GM21717 (cell line): ENCODE data around the gene COX6A2.
A peak's percentile ranks its signal among the peaks of the same experiment; 100 is the strongest.

Experiments used
- ATAC-seq: cut with Tn5 transposase; IDR thresholded peaks from one replicate; pipeline ENCODE4 v1.9.1; 2021; ENCODE audit warnings: mild to moderate bottlenecking, moderate library complexity; ENCODE audit not compliant: unreplicated experiment

The COX6A2 gene

GRCh38 chr16:31411024-31411844 lies 16.9 kb downstream of the COX6A2 start:
- ATAC-seq = no peak

- no peak for ATAC-seq
Measured at GRCh38 chr16:31410082-31410481, 18.1 kb downstream of the COX6A2 start.

GRCh38 chr16:31409433-31409832 lies 18.7 kb downstream of the COX6A2 start:
- no peak for ATAC-seq

GRCh38 chr16:31407406-31407805 lies 20.8 kb downstream of the COX6A2 start:
- no peak for ATAC-seq

GRCh38 chr16:31404353-31405064 lies 23.7 kb downstream of the COX6A2 start:
- ATAC-seq = no peak

- ATAC-seq = no peak
Measured at GRCh38 chr16:31403590-31404352, 24.4 kb downstream of the COX6A2 start.

- no peak for ATAC-seq
Measured at GRCh38 chr16:31402687-31403086, 25.5 kb downstream of the COX6A2 start.

- no peak for ATAC-seq
Measured at GRCh38 chr16:31401436-31401835, 26.7 kb downstream of the COX6A2 start.

GRCh38 chr16:31400191-31400590 lies 28.0 kb downstream of the COX6A2 start:
- ATAC-seq = no peak

- no peak for ATAC-seq
Measured at GRCh38 chr16:31397701-31398100, 30.5 kb downstream of the COX6A2 start.

- no peak for ATAC-seq
Measured at GRCh38 chr16:31397096-31397660, 31.0 kb downstream of the COX6A2 start.

- ATAC-seq = no peak
Measured at GRCh38 chr16:31395647-31396046, 32.5 kb downstream of the COX6A2 start.

- no peak for ATAC-seq
Measured at GRCh38 chr16:31393056-31393455, 35.1 kb downstream of the COX6A2 start, which contains the start of gene ITGAD. ITGAD (plus strand) TSS chr16:31393335; CDS start chr16:31393361, 26 bp downstream.

GRCh38 chr16:31390504-31391041 lies 37.6 kb downstream of the COX6A2 start:
- no peak for ATAC-seq

GRCh38 chr16:31388535-31388934 lies 39.6 kb downstream of the COX6A2 start:
- ATAC-seq = no peak

- ATAC-seq = no peak
Measured at GRCh38 chr16:31386157-31386984, 41.8 kb downstream of the COX6A2 start.

- ATAC-seq = no peak
Measured at GRCh38 chr16:31385680-31386079, 42.5 kb downstream of the COX6A2 start.

GRCh38 chr16:31382485-31383161 lies 45.5 kb downstream of the COX6A2 start:
- ATAC-seq = peak; percentile 59

GRCh38 chr16:31380201-31380600 lies 48.0 kb downstream of the COX6A2 start:
- no peak for ATAC-seq
